Head of caudate nucleus (tissue), 42 donors: ENCODE results near the gene SRGAP1.
"Not testable (repeated sequence)": the region's sequence is repeated elsewhere in the genome, so short reads cannot be mapped to it uniquely, and the experiment has no call there.

Experiments used
- DNase-seq, 42 donors: peaks; one replicate each; pipeline versions ENCODE4 v3.0.0 to v3.0.0-alpha.2; 2020 to 2021; ENCODE audit warnings: mixed read lengths in 7 of 42
- intact Hi-C: fragments of 100-400 bp; cut with DNase I; formaldehyde crosslinking; loops from one replicate; pipeline ENCODE4 v1.15.0; 2022

SRGAP1 gene

GRCh38 chr12:63826006-63826585 lies 18.4 kb upstream of the SRGAP1 start:
- peak in 5 of 42 donors; percentile 23 to 66 (median 53) for DNase-seq
- intact Hi-C loops = no loop called here

- intact Hi-C loops = no loop called here
- no peak for DNase-seq
Measured at GRCh38 chr12:63828867-63829266, 15.6 kb upstream of the SRGAP1 start.

GRCh38 chr12:63836046-63836445 lies 8.5 kb upstream of the SRGAP1 start:
- peak in 1 of 42 donors; percentile 13 for DNase-seq
- intact Hi-C loops = no loop called here

GRCh38 chr12:63836936-63837335 lies 7.6 kb upstream of the SRGAP1 start:
- intact Hi-C loops = no loop called here
- DNase-seq = no peak

GRCh38 chr12:63838411-63838810 lies 6.1 kb upstream of the SRGAP1 start:
- DNase-seq = no peak
- intact Hi-C loops = no loop called here

GRCh38 chr12:63841011-63841410 lies 3.5 kb upstream of the SRGAP1 start:
- intact Hi-C loops = loop anchor here (5.0 to 10.0 kb wide), 4 partner anchors 194 to 564 kb away; partner anchors contain the start of gene XPOT
- peak in 1 of 42 donors; percentile 12 for DNase-seq

GRCh38 chr12:63841571-63841970 lies 2.9 kb upstream of the SRGAP1 start:
- no peak for DNase-seq
- intact Hi-C loops = loop anchor here (5.0 to 10.0 kb wide), 4 partner anchors 193 to 563 kb away; partner anchors contain the start of gene XPOT

GRCh38 chr12:63842750-63843149 lies 1.8 kb upstream of the SRGAP1 start:
- intact Hi-C loops = loop anchor here (5.0 to 10.0 kb wide), 4 partner anchors 192 to 562 kb away; partner anchors contain the start of gene XPOT
- DNase-seq = not testable (repeated sequence)

- intact Hi-C loops = loop anchor here (5.0 to 10.0 kb wide), 4 partner anchors 192 to 562 kb away; partner anchors contain the start of gene XPOT
- DNase-seq = peak in 1 of 42 donors; percentile 10
Measured at GRCh38 chr12:63843254-63843720, 1.2 kb upstream of the SRGAP1 start.

- intact Hi-C loops = loop anchor here (5.0 to 10.0 kb wide), 4 partner anchors 191 to 561 kb away; partner anchors contain the start of gene XPOT
- peak; percentile 75 to 96 (median 93) for DNase-seq
Measured at GRCh38 chr12:63843721-63844390, 644 bp upstream of the SRGAP1 start.

GRCh38 chr12:63845726-63846125 lies 1.2 kb downstream of the SRGAP1 start:
- DNase-seq = no peak
- intact Hi-C loops = loop anchor here (10.0 kb wide), 2 partner anchors 189 to 559 kb away; partner anchors contain the start of gene XPOT

- peak in 10 of 42 donors; percentile 23 to 64 (median 32) for DNase-seq
- intact Hi-C loops = loop anchor here (10.0 kb wide), 2 partner anchors 188 to 558 kb away; partner anchors contain the start of gene XPOT
Measured at GRCh38 chr12:63846238-63846967, 1.9 kb downstream of the SRGAP1 start.

GRCh38 chr12:63848450-63848849 lies 4.0 kb downstream of the SRGAP1 start:
- intact Hi-C loops = loop anchor here (10.0 kb wide), 2 partner anchors 186 to 556 kb away; partner anchors contain the start of gene XPOT
- DNase-seq = no peak

- no peak for DNase-seq
- intact Hi-C loops = loop anchor here (10.0 kb wide), 2 partner anchors 186 to 556 kb away; partner anchors contain the start of gene XPOT
Measured at GRCh38 chr12:63849106-63849620, 4.7 kb downstream of the SRGAP1 start.

- DNase-seq = no peak
- intact Hi-C loops = loop anchor here (10.0 kb wide), 2 partner anchors 185 to 555 kb away; partner anchors contain the start of gene XPOT
Measured at GRCh38 chr12:63849641-63850040, 5.1 kb downstream of the SRGAP1 start.

GRCh38 chr12:63853978-63854377 lies 9.5 kb downstream of the SRGAP1 start:
- intact Hi-C loops = no loop called here
- no peak for DNase-seq

GRCh38 chr12:63855299-63855698 lies 10.8 kb downstream of the SRGAP1 start:
- no peak for DNase-seq
- intact Hi-C loops = no loop called here

GRCh38 chr12:63857771-63858670 lies 13.5 kb downstream of the SRGAP1 start:
- DNase-seq = no peak
- intact Hi-C loops = no loop called here
